NK-92 (cell line): Measurements from ENCODE around the gene SLC35F1.
"Not testable (repeated sequence)": the region's sequence is repeated elsewhere in the genome, so short reads cannot be mapped to it uniquely, and the experiment has no call there.

Experiments used
- DNase-seq: peaks from one replicate; lab custom pipeline; 2025; ENCODE audit not compliant: unreplicated experiment; lab: John Stamatoyannopoulos, UW

SLC35F1 gene

GRCh38 chr6:117924690-117925089 is 17.6 kb downstream of the SLC35F1 start:
- no peak for DNase-seq

- no peak for DNase-seq
These were observed 20.8 kb downstream of the SLC35F1 start for GRCh38 chr6:117927866-117928265.

GRCh38 chr6:117928833-117929232 is 21.8 kb downstream of the SLC35F1 start:
- DNase-seq: no peak

- DNase-seq: no peak
These were observed 22.4 kb downstream of the SLC35F1 start for GRCh38 chr6:117929501-117929900.

- no peak for DNase-seq
These were observed 23.6 kb downstream of the SLC35F1 start for GRCh38 chr6:117930645-117931044.

GRCh38 chr6:117932001-117932400 is 24.9 kb downstream of the SLC35F1 start:
- DNase-seq: no peak

GRCh38 chr6:117932676-117933075 is 25.6 kb downstream of the SLC35F1 start:
- no peak for DNase-seq

GRCh38 chr6:117933471-117933870 is 26.4 kb downstream of the SLC35F1 start:
- DNase-seq: no peak

GRCh38 chr6:117938311-117938995 is 31.4 kb downstream of the SLC35F1 start:
- no peak for DNase-seq

GRCh38 chr6:117947234-117947633 is 40.2 kb downstream of the SLC35F1 start:
- no peak for DNase-seq

GRCh38 chr6:117951783-117952182 is 44.7 kb downstream of the SLC35F1 start:
- DNase-seq: no peak

- DNase-seq: no peak
These were observed 48.7 kb downstream of the SLC35F1 start for GRCh38 chr6:117955684-117956256.

- DNase-seq: no peak
These were observed 49.3 kb downstream of the SLC35F1 start for GRCh38 chr6:117956386-117956785.

- DNase-seq: no peak
These were observed 51.5 kb downstream of the SLC35F1 start for GRCh38 chr6:117958536-117958935.

GRCh38 chr6:117960877-117961276 is 53.8 kb downstream of the SLC35F1 start:
- DNase-seq: no peak

GRCh38 chr6:117961301-117961700 is 54.2 kb downstream of the SLC35F1 start:
- no peak for DNase-seq

- DNase-seq: not testable (repeated sequence)
These were observed 58.7 kb downstream of the SLC35F1 start for GRCh38 chr6:117965763-117966162.

- no peak for DNase-seq
These were observed 64.6 kb downstream of the SLC35F1 start for GRCh38 chr6:117971637-117972036.

- DNase-seq: no peak
These were observed 68.0 kb downstream of the SLC35F1 start for GRCh38 chr6:117974914-117975627.

GRCh38 chr6:117976030-117976651 is 69.1 kb downstream of the SLC35F1 start:
- no peak for DNase-seq

GRCh38 chr6:117985916-117986315 is 78.9 kb downstream of the SLC35F1 start:
- no peak for DNase-seq

GRCh38 chr6:117986396-117986795 is 79.3 kb downstream of the SLC35F1 start:
- DNase-seq: no peak
